Stimulated activated CD4-positive, alpha-beta T cell treated with anti-CD3 and anti-CD28 coated beads, Interleukin-2, amount 100 ng/mL, for 24 hours (primary cell): ENCODE data around the gene UTP4.

Source experiments
- DNase-seq, 2 donors: peaks; one replicate each; pipeline ENCODE4 v3.0.0-alpha.2; 2020

Gene UTP4

GRCh38 chr16:69180011-69180338 is 47.5 kb downstream of the UTP4 start:
- DNase-seq: no peak

GRCh38 chr16:69182730-69183416 is 50.4 kb downstream of the UTP4 start:
- DNase-seq: no peak

- peak; percentile 85 to 88 for DNase-seq
Observed at GRCh38 chr16:69186642-69187445, 54.4 kb downstream of the UTP4 start, which contains the start of gene SNTB2. TSS of gene SNTB2 (plus strand) at chr16:69187164. CDS start at chr16:69187167, 3 bp downstream.

- DNase-seq: peak; percentile 51
Observed at GRCh38 chr16:69187446-69188235, 55.2 kb downstream of the UTP4 start.

GRCh38 chr16:69188236-69188549 is 55.7 kb downstream of the UTP4 start:
- DNase-seq: peak in 1 of 2 donors; percentile 20

- no peak for DNase-seq
Observed at GRCh38 chr16:69188716-69189115, 56.3 kb downstream of the UTP4 start.

GRCh38 chr16:69190046-69190588 is 57.7 kb downstream of the UTP4 start:
- DNase-seq: no peak

- DNase-seq: no peak
Observed at GRCh38 chr16:69190598-69190997, 58.1 kb downstream of the UTP4 start.

GRCh38 chr16:69191136-69191535 is 58.7 kb downstream of the UTP4 start:
- DNase-seq: no peak

- no peak for DNase-seq
Observed at GRCh38 chr16:69193855-69194254, 61.4 kb downstream of the UTP4 start.

GRCh38 chr16:69194488-69194887 is 62.0 kb downstream of the UTP4 start:
- DNase-seq: no peak

- DNase-seq: no peak
Observed at GRCh38 chr16:69195369-69196029, 63.0 kb downstream of the UTP4 start.

- no peak for DNase-seq
Observed at GRCh38 chr16:69197573-69197972, 65.1 kb downstream of the UTP4 start.

GRCh38 chr16:69199382-69199781 is 66.9 kb downstream of the UTP4 start:
- no peak for DNase-seq

GRCh38 chr16:69201291-69201690 is 68.8 kb downstream of the UTP4 start:
- no peak for DNase-seq

GRCh38 chr16:69201787-69202186 is 69.3 kb downstream of the UTP4 start:
- DNase-seq: no peak

GRCh38 chr16:69204172-69204571 is 71.7 kb downstream of the UTP4 start:
- no peak for DNase-seq

- DNase-seq: no peak
Observed at GRCh38 chr16:69209735-69210134, 77.3 kb downstream of the UTP4 start.

GRCh38 chr16:69217433-69217832 is 85.0 kb downstream of the UTP4 start:
- no peak for DNase-seq
